ENCODE measurements around the gene PATZ1. TPM values are rescaled to one million over a fixed set of nuclear protein-coding genes. Genes with fewer than 3 reads are reported as not detected.
A peak's percentile ranks its signal among the peaks of the same experiment; 100 is the strongest.
"Not testable (repeated sequence)": the region's sequence is repeated elsewhere in the genome, so short reads cannot be mapped to it uniquely, and the experiment has no call there.

PATZ1 gene, protein sequence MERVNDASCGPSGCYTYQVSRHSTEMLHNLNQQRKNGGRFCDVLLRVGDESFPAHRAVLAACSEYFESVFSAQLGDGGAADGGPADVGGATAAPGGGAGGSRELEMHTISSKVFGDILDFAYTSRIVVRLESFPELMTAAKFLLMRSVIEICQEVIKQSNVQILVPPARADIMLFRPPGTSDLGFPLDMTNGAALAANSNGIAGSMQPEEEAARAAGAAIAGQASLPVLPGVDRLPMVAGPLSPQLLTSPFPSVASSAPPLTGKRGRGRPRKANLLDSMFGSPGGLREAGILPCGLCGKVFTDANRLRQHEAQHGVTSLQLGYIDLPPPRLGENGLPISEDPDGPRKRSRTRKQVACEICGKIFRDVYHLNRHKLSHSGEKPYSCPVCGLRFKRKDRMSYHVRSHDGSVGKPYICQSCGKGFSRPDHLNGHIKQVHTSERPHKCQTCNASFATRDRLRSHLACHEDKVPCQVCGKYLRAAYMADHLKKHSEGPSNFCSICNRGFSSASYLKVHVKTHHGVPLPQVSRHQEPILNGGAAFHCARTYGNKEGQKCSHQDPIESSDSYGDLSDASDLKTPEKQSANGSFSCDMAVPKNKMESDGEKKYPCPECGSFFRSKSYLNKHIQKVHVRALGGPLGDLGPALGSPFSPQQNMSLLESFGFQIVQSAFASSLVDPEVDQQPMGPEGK
- 10 to 100 TPM in 3 of 4 donors, 1 to 10 TPM in 1; 9.2 to 38.8 (median 25.1) TPM for total RNA-seq

DNA sequence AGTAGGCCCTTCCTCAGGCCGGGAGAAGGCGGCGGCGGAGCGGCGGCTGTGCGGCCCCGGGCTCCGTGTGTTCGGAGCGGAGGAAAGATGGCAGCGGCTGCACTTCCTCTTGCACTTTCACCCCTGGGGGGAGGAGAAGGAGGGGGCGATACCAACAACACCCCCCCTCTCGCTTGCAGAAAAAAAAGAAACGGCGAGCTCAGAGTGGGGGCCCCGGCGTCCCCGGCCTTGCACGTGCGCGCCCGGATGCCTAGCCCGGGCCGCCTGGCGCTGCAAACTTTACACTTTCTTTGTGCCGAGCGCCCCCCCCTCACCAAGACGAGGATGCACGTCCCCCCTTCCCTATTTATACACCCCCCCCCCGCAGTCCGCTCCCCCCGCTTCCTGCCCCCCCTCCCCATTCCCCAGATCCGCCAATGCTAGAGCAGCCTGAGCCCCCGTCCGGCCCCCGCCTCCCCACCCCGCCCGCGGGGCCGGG is at the start of gene PATZ1:
Gene PATZ1, minus strand, starts transcription at position 92 of the 478 bp plus-strand sequence. CDS start 744 bp downstream, outside the sequence.
- TF ChIP-seq POLR2A (IDR thresholded peaks at IDR 0.05), result peak in 1 of 2 donors; percentile 8
- TF ChIP-seq, protein P1, sequence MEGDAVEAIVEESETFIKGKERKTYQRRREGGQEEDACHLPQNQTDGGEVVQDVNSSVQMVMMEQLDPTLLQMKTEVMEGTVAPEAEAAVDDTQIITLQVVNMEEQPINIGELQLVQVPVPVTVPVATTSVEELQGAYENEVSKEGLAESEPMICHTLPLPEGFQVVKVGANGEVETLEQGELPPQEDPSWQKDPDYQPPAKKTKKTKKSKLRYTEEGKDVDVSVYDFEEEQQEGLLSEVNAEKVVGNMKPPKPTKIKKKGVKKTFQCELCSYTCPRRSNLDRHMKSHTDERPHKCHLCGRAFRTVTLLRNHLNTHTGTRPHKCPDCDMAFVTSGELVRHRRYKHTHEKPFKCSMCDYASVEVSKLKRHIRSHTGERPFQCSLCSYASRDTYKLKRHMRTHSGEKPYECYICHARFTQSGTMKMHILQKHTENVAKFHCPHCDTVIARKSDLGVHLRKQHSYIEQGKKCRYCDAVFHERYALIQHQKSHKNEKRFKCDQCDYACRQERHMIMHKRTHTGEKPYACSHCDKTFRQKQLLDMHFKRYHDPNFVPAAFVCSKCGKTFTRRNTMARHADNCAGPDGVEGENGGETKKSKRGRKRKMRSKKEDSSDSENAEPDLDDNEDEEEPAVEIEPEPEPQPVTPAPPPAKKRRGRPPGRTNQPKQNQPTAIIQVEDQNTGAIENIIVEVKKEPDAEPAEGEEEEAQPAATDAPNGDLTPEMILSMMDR (IDR thresholded peaks at IDR 0.05), result no peak
- H3K9me3 ChIP-seq, result no peaks in the 10 kb centered on the region
- peak within 1 kb of the TSS; percentile 90 to 93 for H3K27ac ChIP-seq
- no peaks in the 10 kb centered on the region for H3K36me3 ChIP-seq
- peaks cover 0 to 27% of the 10 kb centered on the region in 2 donors for H3K4me1 ChIP-seq
- intact Hi-C loops (cut with DNase I; ENCODE audit: low total_unique reads), result no loop called here
- peak; percentile 80 to 85 for DNase-seq
- H3K27me3 ChIP-seq, result no peaks in the 10 kb centered on the region
- peak within 1 kb of the TSS; percentile 64 to 84 for H3K4me3 ChIP-seq

DNA sequence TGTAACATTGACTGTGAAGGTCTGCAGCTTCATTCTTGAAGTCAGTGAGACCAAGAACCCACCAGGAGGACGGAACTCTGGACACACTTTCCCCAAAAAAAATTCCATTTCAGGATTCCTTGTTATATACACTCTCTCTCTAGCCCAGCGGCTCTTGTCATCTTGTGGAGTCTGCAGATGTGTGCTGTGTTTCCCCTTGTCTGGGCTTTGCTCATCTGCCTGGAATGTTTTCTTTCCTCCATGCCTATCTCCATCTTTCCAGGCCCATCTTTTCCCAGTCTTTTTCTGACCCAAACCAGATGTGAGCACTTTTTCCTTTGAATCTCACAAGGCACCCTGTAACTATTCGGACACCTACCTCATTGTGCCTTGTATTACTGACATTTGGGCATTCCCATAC is 48.2 kb upstream of the PATZ1 start:
- Histone ChIP-seq H3K4me1 (no peaks in the 10 kb centered on the region), H3K27me3 (no peaks in the 10 kb centered on the region), H3K36me3 (no peaks in the 10 kb centered on the region), H3K4me3 (no peak overlapping the region), H3K9me3 (no peaks in the 10 kb centered on the region), H3K27ac (no peak overlapping the region)
- TF ChIP-seq POLR2A (IDR thresholded peaks at IDR 0.05), result no peak
- TF ChIP-seq, protein P1 (IDR thresholded peaks at IDR 0.05), result no peak
- DNase-seq, result no peak
- intact Hi-C loops (cut with DNase I; ENCODE audit: low total_unique reads), result no loop called here

DNA sequence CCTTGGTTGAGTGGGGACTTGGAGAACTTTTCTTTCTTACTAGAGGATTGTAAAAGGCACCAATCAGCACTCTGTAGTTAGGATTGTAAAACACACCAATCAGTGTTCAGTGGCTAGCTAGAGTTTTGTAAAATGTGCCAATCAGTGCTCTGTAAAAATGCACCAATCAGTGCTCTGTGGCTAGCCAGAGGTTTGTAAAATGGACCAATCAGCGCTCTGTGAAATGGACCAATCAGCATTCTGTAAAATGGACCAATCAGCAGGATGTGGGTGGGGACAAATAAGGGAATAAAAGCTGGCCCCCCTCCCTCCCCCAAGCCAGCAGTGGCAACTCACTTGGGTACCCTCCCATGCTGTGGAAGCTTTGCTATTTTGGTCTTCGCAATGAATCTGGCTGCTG is 47.7 kb upstream of the PATZ1 start:
- Histone ChIP-seq H3K27ac (no peak overlapping the region), H3K4me1 (no peaks in the 10 kb centered on the region), H3K36me3 (no peaks in the 10 kb centered on the region), H3K9me3 (no peaks in the 10 kb centered on the region), H3K27me3 (no peaks in the 10 kb centered on the region), H3K4me3 (no peak overlapping the region)
- intact Hi-C loops (cut with DNase I; ENCODE audit: low total_unique reads), result no loop called here
- TF ChIP-seq POLR2A (IDR thresholded peaks at IDR 0.05), result no peak
- TF ChIP-seq, protein P1 (IDR thresholded peaks at IDR 0.05), result no peak
- no peak for DNase-seq

DNA sequence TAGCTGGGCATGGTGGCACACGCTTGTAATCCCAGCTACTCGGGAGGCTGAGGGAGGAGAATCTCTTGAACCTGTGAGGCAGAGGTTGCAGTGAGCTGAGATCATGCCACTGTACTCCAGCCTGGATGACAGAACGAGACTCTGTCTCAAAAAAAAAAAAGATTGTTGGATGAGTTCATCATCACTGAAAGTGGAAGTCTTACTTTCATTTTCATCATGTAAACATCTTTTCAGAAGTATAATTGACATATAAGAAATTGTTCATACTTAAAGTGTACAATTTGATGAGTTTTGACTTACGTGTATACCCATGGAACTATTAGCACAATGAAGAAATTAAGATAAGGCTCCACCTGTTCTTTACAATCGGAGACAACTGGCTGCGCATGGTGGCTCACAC is 32.5 kb upstream of the PATZ1 start:
- H3K4me3 ChIP-seq; H3K36me3 ChIP-seq; DNase-seq; H3K27ac ChIP-seq; H3K27me3 ChIP-seq; H3K9me3 ChIP-seq; H3K4me1 ChIP-seq; intact Hi-C loops (cut with DNase I; ENCODE audit: low total_unique reads): not testable (repeated sequence)

DNA sequence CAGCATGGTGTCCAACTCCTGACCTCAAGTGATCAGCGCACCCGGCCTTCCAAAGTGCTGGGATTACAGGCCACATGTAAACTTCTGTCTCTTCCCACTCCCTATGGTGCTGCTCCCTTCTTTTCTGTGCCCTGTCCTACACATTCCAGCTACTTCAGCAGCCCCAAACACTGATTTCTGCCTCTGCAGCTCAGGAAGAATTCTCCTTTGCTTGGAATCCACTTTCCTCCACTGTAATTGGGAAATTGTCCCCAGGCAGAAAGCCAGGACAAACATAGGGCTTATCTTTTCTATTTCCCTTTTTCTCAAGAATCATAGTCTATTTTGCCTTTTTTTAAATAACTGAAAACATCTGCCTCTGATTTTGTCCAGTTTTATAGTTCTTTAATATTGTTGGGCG is 32.0 kb upstream of the PATZ1 start:
- no peak overlapping the region for H3K4me3 ChIP-seq
- no peaks in the 10 kb centered on the region for H3K36me3 ChIP-seq
- no peak for DNase-seq
- intact Hi-C loops (cut with DNase I; ENCODE audit: low total_unique reads), result no loop called here
- no peaks in the 10 kb centered on the region for H3K27me3 ChIP-seq
- no peak overlapping the region for H3K27ac ChIP-seq
- no peaks in the 10 kb centered on the region for H3K9me3 ChIP-seq
- no peaks in the 10 kb centered on the region for H3K4me1 ChIP-seq
- TF ChIP-seq, protein P1 (IDR thresholded peaks at IDR 0.05), result no peak
- TF ChIP-seq POLR2A (IDR thresholded peaks at IDR 0.05), result no peak
